ENCODE measurements around the gene MAT1A. TPM values are rescaled to one million over a fixed set of nuclear protein-coding genes. Genes with fewer than 3 reads are reported as not detected.

The MAT1A gene
- total and polyA plus RNA-seq, 2 of the 13 experiments (the other 11 are each of a cell fraction or from before 2014, with no cell fraction given): 57.1 to 76.9 TPM

- TF ChIP-seq GTF2F1 (IDR thresholded peaks at IDR 0.05; ENCODE audit: low read length) (no peak), ASH2L (IDR thresholded peaks at IDR 0.05; ENCODE audit: insufficient read length, low read depth, low read length) (peak; percentile 65), ZNF570 (CRISPR knock-in tag; IDR thresholded peaks at IDR 0.05; ENCODE audit: borderline replicate concordance) (no peak), SMAD9 (CRISPR knock-in tag; IDR thresholded peaks at IDR 0.05) (no peak), TCF12 (IDR thresholded peaks at IDR 0.05) (no peak), TCF12 (CRISPR knock-in tag; IDR thresholded peaks at IDR 0.05) (no peak), JUND (CRISPR knock-in tag; IDR thresholded peaks at IDR 0.05) (peak; percentile 49; the same call in 1 of the 2 replicates), ZNF652 (CRISPR knock-in tag; IDR thresholded peaks at IDR 0.05; ENCODE audit: borderline replicate concordance, low read depth) (0 out of 2 replicates have a peak, but pooled peaks have one; percentile 30), ZNF597 (CRISPR knock-in tag; IDR thresholded peaks at IDR 0.05) (no peak), MED8 (CRISPR knock-in tag; IDR thresholded peaks at IDR 0.05; ENCODE audit: insufficient replicate concordance) (peak; percentile 51), TBL1XR1 (IDR thresholded peaks at IDR 0.05; ENCODE audit: borderline replicate concordance, low read length, partially characterized antibody) (no peak), ZSCAN12 (CRISPR knock-in tag; IDR thresholded peaks at IDR 0.05) (no peak), ZFYVE20 (CRISPR knock-in tag; IDR thresholded peaks at IDR 0.05; ENCODE audit: borderline replicate concordance, low read depth) (no peak), ATF7 (IDR thresholded peaks at IDR 0.05) (peak; percentile 20; the same call in 1 of the 2 replicates), ATF7 (CRISPR knock-in tag; IDR thresholded peaks at IDR 0.05) (0 out of 2 replicates have a peak, but pooled peaks have one; percentile 42), GMEB2 (CRISPR knock-in tag; IDR thresholded peaks at IDR 0.05; ENCODE audit: low read depth) (no peak), ZSCAN22 (CRISPR knock-in tag; IDR thresholded peaks at IDR 0.05) (no peak), ZNF34 (CRISPR knock-in tag; IDR thresholded peaks at IDR 0.05; ENCODE audit: borderline replicate concordance) (0 out of 2 replicates have a peak, but pooled peaks have one; percentile 60)
- TF ChIP-seq, protein P1, sequence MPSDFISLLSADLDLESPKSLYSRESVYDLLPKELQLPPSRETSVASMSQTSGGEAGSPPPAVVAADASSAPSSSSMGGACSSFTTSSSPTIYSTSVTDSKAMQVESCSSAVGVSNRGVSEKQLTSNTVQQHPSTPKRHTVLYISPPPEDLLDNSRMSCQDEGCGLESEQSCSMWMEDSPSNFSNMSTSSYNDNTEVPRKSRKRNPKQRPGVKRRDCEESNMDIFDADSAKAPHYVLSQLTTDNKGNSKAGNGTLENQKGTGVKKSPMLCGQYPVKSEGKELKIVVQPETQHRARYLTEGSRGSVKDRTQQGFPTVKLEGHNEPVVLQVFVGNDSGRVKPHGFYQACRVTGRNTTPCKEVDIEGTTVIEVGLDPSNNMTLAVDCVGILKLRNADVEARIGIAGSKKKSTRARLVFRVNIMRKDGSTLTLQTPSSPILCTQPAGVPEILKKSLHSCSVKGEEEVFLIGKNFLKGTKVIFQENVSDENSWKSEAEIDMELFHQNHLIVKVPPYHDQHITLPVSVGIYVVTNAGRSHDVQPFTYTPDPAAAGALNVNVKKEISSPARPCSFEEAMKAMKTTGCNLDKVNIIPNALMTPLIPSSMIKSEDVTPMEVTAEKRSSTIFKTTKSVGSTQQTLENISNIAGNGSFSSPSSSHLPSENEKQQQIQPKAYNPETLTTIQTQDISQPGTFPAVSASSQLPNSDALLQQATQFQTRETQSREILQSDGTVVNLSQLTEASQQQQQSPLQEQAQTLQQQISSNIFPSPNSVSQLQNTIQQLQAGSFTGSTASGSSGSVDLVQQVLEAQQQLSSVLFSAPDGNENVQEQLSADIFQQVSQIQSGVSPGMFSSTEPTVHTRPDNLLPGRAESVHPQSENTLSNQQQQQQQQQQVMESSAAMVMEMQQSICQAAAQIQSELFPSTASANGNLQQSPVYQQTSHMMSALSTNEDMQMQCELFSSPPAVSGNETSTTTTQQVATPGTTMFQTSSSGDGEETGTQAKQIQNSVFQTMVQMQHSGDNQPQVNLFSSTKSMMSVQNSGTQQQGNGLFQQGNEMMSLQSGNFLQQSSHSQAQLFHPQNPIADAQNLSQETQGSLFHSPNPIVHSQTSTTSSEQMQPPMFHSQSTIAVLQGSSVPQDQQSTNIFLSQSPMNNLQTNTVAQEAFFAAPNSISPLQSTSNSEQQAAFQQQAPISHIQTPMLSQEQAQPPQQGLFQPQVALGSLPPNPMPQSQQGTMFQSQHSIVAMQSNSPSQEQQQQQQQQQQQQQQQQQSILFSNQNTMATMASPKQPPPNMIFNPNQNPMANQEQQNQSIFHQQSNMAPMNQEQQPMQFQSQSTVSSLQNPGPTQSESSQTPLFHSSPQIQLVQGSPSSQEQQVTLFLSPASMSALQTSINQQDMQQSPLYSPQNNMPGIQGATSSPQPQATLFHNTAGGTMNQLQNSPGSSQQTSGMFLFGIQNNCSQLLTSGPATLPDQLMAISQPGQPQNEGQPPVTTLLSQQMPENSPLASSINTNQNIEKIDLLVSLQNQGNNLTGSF (CRISPR knock-in tag; IDR thresholded peaks at IDR 0.05): peak; percentile 87; the same call in 1 of the 2 replicates
- TF ChIP-seq, protein P2, sequence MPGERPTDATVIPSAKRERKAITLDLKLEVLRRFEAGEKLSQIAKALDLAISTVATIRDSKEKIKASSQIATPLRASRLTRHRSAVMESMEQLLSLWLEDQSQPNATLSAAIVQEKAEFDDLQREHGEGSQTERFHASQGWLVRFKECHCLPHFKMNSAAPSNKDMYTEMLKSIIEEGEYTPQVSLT (CRISPR knock-in tag; IDR thresholded peaks at IDR 0.05; ENCODE audit: borderline replicate concordance, low read depth): no peak
- TF ChIP-seq, protein P3, sequence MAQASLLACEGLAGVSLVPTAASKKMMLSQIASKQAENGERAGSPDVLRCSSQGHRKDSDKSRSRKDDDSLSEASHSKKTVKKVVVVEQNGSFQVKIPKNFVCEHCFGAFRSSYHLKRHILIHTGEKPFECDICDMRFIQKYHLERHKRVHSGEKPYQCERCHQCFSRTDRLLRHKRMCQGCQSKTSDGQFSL (CRISPR knock-in tag; IDR thresholded peaks at IDR 0.05): 0 out of 2 replicates have a peak, but pooled peaks have one; percentile 52
Measured at GRCh38 chr10:80289451-80290287, at the start of gene MAT1A (continued).

All from HepG2 (cell line).